Karpas-422 (cell line): ENCODE measurements around the gene ADGRA3. TPM values are rescaled to one million over a fixed set of nuclear protein-coding genes. Genes with fewer than 3 reads are reported as not detected.
A peak's percentile ranks its signal among the peaks of the same experiment; 100 is the strongest.

Experiments
- DNase-seq: peaks from one replicate; pipeline ENCODE4 v3.0.0-alpha.2; 2015
- H2AFZ ChIP-seq: fragments of 200-600 bp; sonication (generic); 2 replicates; pipeline ENCODE4 v1.6.1; 2014; ENCODE audit warnings: antibody characterized with exemption, low read length, mixed read lengths
- H3K27ac ChIP-seq: fragments of 200-600 bp; sonication (generic); 2 replicates; pipeline ENCODE4 v1.5.1; 2014; ENCODE audit warnings: mild to moderate bottlenecking, low read length, moderate library complexity
- H3K27me3 ChIP-seq: fragments of 200-600 bp; sonication (generic); 2 replicates; pipeline ENCODE4 v1.6.1; 2014; ENCODE audit warnings: low read length, mixed read lengths
- H3K36me3 ChIP-seq: fragments of 200-600 bp; sonication (generic); 2 replicates; pipeline ENCODE4 v1.6.1; 2014; ENCODE audit warnings: low read length, mixed read lengths; ENCODE audit not compliant: insufficient read depth
- H3K4me1 ChIP-seq: fragments of 200-600 bp; sonication (generic); 2 replicates; pipeline ENCODE4 v1.6.1; 2014; ENCODE audit warnings: mild to moderate bottlenecking, low read length, mixed read lengths
- H3K4me2 ChIP-seq: fragments of 200-600 bp; sonication (generic); 2 replicates; pipeline ENCODE4 v1.6.1; 2014; ENCODE audit warnings: low read length, low read depth, mild to moderate bottlenecking; ENCODE audit not compliant: poor library complexity, severe bottlenecking
- H3K4me3 ChIP-seq: fragments of 200-600 bp; sonication (generic); 2 replicates; pipeline ENCODE4 v1.5.1; 2014; ENCODE audit warnings: mild to moderate bottlenecking, antibody characterized with exemption, low read length, mixed read lengths
- H3K79me2 ChIP-seq: fragments of 200-600 bp; sonication (generic); 2 replicates; pipeline ENCODE4 v1.6.1; 2014; ENCODE audit warnings: mild to moderate bottlenecking, low read length, mixed read lengths
- H3K9ac ChIP-seq: fragments of 200-600 bp; sonication (generic); 2 replicates; pipeline ENCODE4 v1.6.0; 2014; ENCODE audit warnings: low read length
- H3K9me2 ChIP-seq: fragments of 200-600 bp; sonication (generic), shearing (Covaris generic); replicated peaks from 2 replicates; pipeline ENCODE4 v1.6.0; 2014; ENCODE audit warnings: mild to moderate bottlenecking, low read length, moderate library complexity; ENCODE audit not compliant: insufficient read depth
- H3K9me3 ChIP-seq: fragments of 300-700, 200-600 bp; sonication (generic); 2 replicates; pipeline ENCODE4 v1.6.1; 2014; ENCODE audit warnings: low read length, mixed read lengths
- H4K20me1 ChIP-seq: fragments of 200-600 bp; sonication (generic); 2 replicates; pipeline ENCODE4 v1.6.1; 2014; ENCODE audit warnings: mild to moderate bottlenecking, antibody characterized with exemption, low read length, low read depth; ENCODE audit not compliant: insufficient read depth
- total RNA-seq: library from RNA; depleted of rRNA; stranded (reverse); fragments of >200 nt; shearing (Covaris generic); gene quantifications from 2 replicates; pipeline ENCODE4 v1.2.3, GENCODE V29; 2014; ENCODE audit warnings: low replicate concordance

Gene ADGRA3
- total RNA-seq, 1 experiment from 2014 or later, result not detected

- Histone ChIP-seq H3K27ac (no peak overlapping the region), H3K27me3 (no peaks in the 10 kb centered on the region), H3K79me2 (no peaks in the 10 kb centered on the region), H3K36me3 (no peaks in the 10 kb centered on the region), H3K4me1 (no peaks in the 10 kb centered on the region), H4K20me1 (no peaks in the 10 kb centered on the region), H3K9me2 (no peaks in the 10 kb centered on the region), H3K9ac (no peak overlapping the region), H3K9me3 (no peaks in the 10 kb centered on the region), H2AFZ (no peak overlapping the region), H3K4me2 (no peak overlapping the region), H3K4me3 (no peak overlapping the region)
- no peak for DNase-seq
These were observed 102.4 kb downstream of the ADGRA3 start for GRCh38 chr4:22413471-22413870.

- no peak for DNase-seq
- Histone ChIP-seq H4K20me1 (no peaks in the 10 kb centered on the region), H3K27ac (no peak overlapping the region), H3K36me3 (no peaks in the 10 kb centered on the region), H3K9me2 (no peaks in the 10 kb centered on the region), H3K9me3 (no peaks in the 10 kb centered on the region), H3K79me2 (no peaks in the 10 kb centered on the region), H3K9ac (no peak overlapping the region), H3K4me1 (no peaks in the 10 kb centered on the region), H3K4me2 (no peak overlapping the region), H3K4me3 (no peak overlapping the region), H2AFZ (no peak overlapping the region), H3K27me3 (no peaks in the 10 kb centered on the region)
These were observed 103.9 kb downstream of the ADGRA3 start for GRCh38 chr4:22412013-22412412.

GRCh38 chr4:22410645-22411247, 105.1 kb downstream of the ADGRA3 start:
- Histone ChIP-seq H4K20me1 (no peaks in the 10 kb centered on the region), H3K4me2 (no peak overlapping the region), H3K27ac (no peak overlapping the region), H3K9me2 (no peaks in the 10 kb centered on the region), H3K4me1 (no peaks in the 10 kb centered on the region), H3K27me3 (no peaks in the 10 kb centered on the region), H3K9ac (no peak overlapping the region), H2AFZ (no peak overlapping the region), H3K4me3 (no peak overlapping the region), H3K36me3 (no peaks in the 10 kb centered on the region), H3K9me3 (no peaks in the 10 kb centered on the region), H3K79me2 (no peaks in the 10 kb centered on the region)
- peak; percentile 60 for DNase-seq

GRCh38 chr4:22408474-22408873, 107.4 kb downstream of the ADGRA3 start:
- Histone ChIP-seq H2AFZ (no peak overlapping the region), H3K79me2 (no peaks in the 10 kb centered on the region), H3K4me2 (no peak overlapping the region), H3K27me3 (no peaks in the 10 kb centered on the region), H4K20me1 (no peaks in the 10 kb centered on the region), H3K9me2 (no peaks in the 10 kb centered on the region), H3K36me3 (no peaks in the 10 kb centered on the region), H3K27ac (no peak overlapping the region), H3K4me3 (no peak overlapping the region), H3K9ac (no peak overlapping the region), H3K4me1 (no peaks in the 10 kb centered on the region), H3K9me3 (no peaks in the 10 kb centered on the region)
- no peak for DNase-seq

- H3K9ac ChIP-seq, result no peak overlapping the region
- H3K4me3 ChIP-seq, result no peak overlapping the region
- H3K9me2 ChIP-seq, result no peaks in the 10 kb centered on the region
- no peak overlapping the region for H2AFZ ChIP-seq
- no peak overlapping the region for H3K4me2 ChIP-seq
- no peaks in the 10 kb centered on the region for H3K79me2 ChIP-seq
- H4K20me1 ChIP-seq, result no peaks in the 10 kb centered on the region
- DNase-seq, result no peak
- no peak overlapping the region for H3K27ac ChIP-seq
- no peaks in the 10 kb centered on the region for H3K9me3 ChIP-seq
- H3K36me3 ChIP-seq, result no peaks in the 10 kb centered on the region
- no peaks in the 10 kb centered on the region for H3K4me1 ChIP-seq
- H3K27me3 ChIP-seq, result no peaks in the 10 kb centered on the region
These were observed 108.5 kb downstream of the ADGRA3 start for GRCh38 chr4:22407361-22407760.

- H3K9me3 ChIP-seq, result no peaks in the 10 kb centered on the region
- H3K4me2 ChIP-seq, result no peak overlapping the region
- no peak for DNase-seq
- H2AFZ ChIP-seq, result no peak overlapping the region
- H3K4me1 ChIP-seq, result no peaks in the 10 kb centered on the region
- H3K4me3 ChIP-seq, result no peak overlapping the region
- no peaks in the 10 kb centered on the region for H4K20me1 ChIP-seq
- no peaks in the 10 kb centered on the region for H3K36me3 ChIP-seq
- H3K79me2 ChIP-seq, result no peaks in the 10 kb centered on the region
- no peaks in the 10 kb centered on the region; the same call in 1 of the 2 replicates for H3K9me2 ChIP-seq
- H3K9ac ChIP-seq, result no peak overlapping the region
- no peaks in the 10 kb centered on the region for H3K27me3 ChIP-seq
- H3K27ac ChIP-seq, result no peak overlapping the region
These were observed 117.2 kb downstream of the ADGRA3 start for GRCh38 chr4:22398671-22399070.

GRCh38 chr4:22391551-22391950, 124.3 kb downstream of the ADGRA3 start:
- no peak overlapping the region for H3K4me3 ChIP-seq
- no peaks in the 10 kb centered on the region for H3K9me2 ChIP-seq
- no peaks in the 10 kb centered on the region for H3K79me2 ChIP-seq
- DNase-seq, result no peak
- H2AFZ ChIP-seq, result no peak overlapping the region
- H3K9me3 ChIP-seq, result no peaks in the 10 kb centered on the region
- H3K4me1 ChIP-seq, result no peaks in the 10 kb centered on the region
- no peaks in the 10 kb centered on the region for H4K20me1 ChIP-seq
- H3K27ac ChIP-seq, result no peak overlapping the region
- H3K36me3 ChIP-seq, result no peaks in the 10 kb centered on the region
- no peak overlapping the region for H3K4me2 ChIP-seq
- no peaks in the 10 kb centered on the region for H3K27me3 ChIP-seq
- no peak overlapping the region for H3K9ac ChIP-seq

GRCh38 chr4:22389240-22389870, 126.5 kb downstream of the ADGRA3 start:
- Histone ChIP-seq H3K9me3 (no peaks in the 10 kb centered on the region), H3K9me2 (no peaks in the 10 kb centered on the region), H3K4me2 (no peak overlapping the region), H3K4me1 (no peaks in the 10 kb centered on the region), H3K36me3 (no peaks in the 10 kb centered on the region), H2AFZ (no peak overlapping the region), H3K4me3 (no peak overlapping the region), H4K20me1 (no peaks in the 10 kb centered on the region), H3K79me2 (no peaks in the 10 kb centered on the region), H3K27ac (no peak overlapping the region), H3K9ac (no peak overlapping the region), H3K27me3 (no peaks in the 10 kb centered on the region)
- DNase-seq, result peak; percentile 82
